IMR-90 (cell line): Measurements from ENCODE around the gene CAMKMT. TPM values are rescaled to one million over a fixed set of nuclear protein-coding genes. Genes with fewer than 3 reads are reported as not detected.

Experiments
- ATAC-seq: fragments of 200-7000 bp; cut with Tn5 transposase; 2 replicates; pipeline ENCODE4 v1.9.1; 2020; ENCODE audit warnings: low read depth, mild to moderate bottlenecking, moderate library complexity
- BruUV-seq: library from RNA; stranded (reverse); fragments of 400-500 nt; replicated peaks from 2 replicates; lab custom pipeline; 2021; lab: Mats Ljungman, UMichigan
- CTCF ChIA-PET: fragments of 300-600 bp; formaldehyde crosslinking; extraction: SDS; loops from one replicate; lab custom pipeline; 2021; ENCODE audit warnings: antibody characterized with exemption; lab: Yijun Ruan, JAX
- POLR2A ChIA-PET: fragments of 300-600 bp; sonication (Branson Sonifier 250); formaldehyde crosslinking; loops from one replicate; lab custom pipeline; 2022; ENCODE audit warnings: antibody characterized with exemption; ENCODE audit not compliant: unreplicated experiment; lab: Charles Lee
- DNase-seq: peaks from one replicate; pipeline ENCODE4 v3.0.0; 2013
- H2AFZ ChIP-seq: replicated peaks from 2 replicates; pipeline ENCODE3; 2013; ENCODE audit warnings: low read length, mild to moderate bottlenecking; ENCODE audit not compliant: poor library complexity
- H2AK5ac ChIP-seq: 2 replicates; pipeline ENCODE4 v1.6.1; 2013; ENCODE audit warnings: low read depth, low read length, inconsistent platforms
- H2AK9ac ChIP-seq: replicated peaks from 2 replicates; pipeline ENCODE3; 2013; ENCODE audit warnings: mild to moderate bottlenecking, low read depth, low read length, moderate library complexity; ENCODE audit not compliant: poor library complexity
- H2BK120ac ChIP-seq: 2 replicates; pipeline ENCODE4 v1.6.1; 2013; ENCODE audit warnings: low read depth, low read length, inconsistent platforms
- H2BK15ac ChIP-seq: 3 replicates; pipeline ENCODE4 v1.6.1; 2013; ENCODE audit warnings: low read depth, low read length, inconsistent platforms
- H2BK20ac ChIP-seq: 2 replicates; pipeline ENCODE4 v1.6.1; 2013; ENCODE audit warnings: low read depth, mild to moderate bottlenecking, inconsistent platforms, low read length, moderate library complexity
- H2BK5ac ChIP-seq: 2 replicates; pipeline ENCODE4 v1.6.1; 2013; ENCODE audit warnings: mild to moderate bottlenecking, low read depth, low read length, inconsistent platforms; ENCODE audit not compliant: poor library complexity, severe bottlenecking
- H3K14ac ChIP-seq: replicated peaks from 2 replicates; pipeline ENCODE4 v1.6.1; 2013; ENCODE audit warnings: low read depth, low read length, inconsistent platforms
- H3K18ac ChIP-seq: 2 replicates; pipeline ENCODE4 v1.6.1; 2013; ENCODE audit warnings: low read depth, low read length, control low read depth
- H3K23ac ChIP-seq: 2 replicates; pipeline ENCODE4 v1.6.1; 2013; ENCODE audit warnings: low read depth, low read length, inconsistent platforms
- H3K27ac ChIP-seq: 2 replicates; pipeline ENCODE4 v1.5.1; 2013; ENCODE audit warnings: mild to moderate bottlenecking, control low read depth, low read length; ENCODE audit not compliant: insufficient read depth
- H3K27me3 ChIP-seq: 2 replicates; pipeline ENCODE4 v1.6.1; 2013; ENCODE audit warnings: low read length; ENCODE audit not compliant: control insufficient read depth, insufficient read depth
- H3K36me3 ChIP-seq: 2 replicates; pipeline ENCODE4 v1.6.1; 2013; ENCODE audit warnings: low read length, mixed read lengths; ENCODE audit not compliant: control insufficient read depth, insufficient read depth
- H3K4ac ChIP-seq: 2 replicates; pipeline ENCODE4 v1.6.1; 2013; ENCODE audit warnings: low read depth, low read length, inconsistent platforms
- H3K4me1 ChIP-seq: 2 replicates; pipeline ENCODE4 v1.6.1; 2013; ENCODE audit warnings: low read length, mixed read lengths; ENCODE audit not compliant: control insufficient read depth, insufficient read depth
- H3K4me2 ChIP-seq: 2 replicates; pipeline ENCODE4 v1.6.1; 2013; ENCODE audit warnings: low read depth, mild to moderate bottlenecking, control low read depth, low read length, moderate library complexity
- H3K4me3 ChIP-seq: 2 replicates; pipeline ENCODE4 v1.5.1; 2013; ENCODE audit warnings: low read depth, mild to moderate bottlenecking, control low read depth, low read length, moderate library complexity; ENCODE audit not compliant: insufficient read depth
- H3K56ac ChIP-seq: 2 replicates; pipeline ENCODE4 v1.6.1; 2013; ENCODE audit warnings: low read length, inconsistent platforms; ENCODE audit not compliant: insufficient read depth; ENCODE audit errors: extremely low read depth
- H3K79me1 ChIP-seq, 2 experiments: 2 replicates each; pipeline ENCODE4 v1.6.1; 2013; ENCODE audit warnings: low read length in 2 of 2, inconsistent platforms in 1 of 2, low read depth in 1 of 2
- H3K9ac ChIP-seq: 2 replicates; pipeline ENCODE4 v1.6.1; 2013; ENCODE audit warnings: low read depth, low read length, control low read depth
- H3K9me1 ChIP-seq: 2 replicates; pipeline ENCODE4 v1.6.1; 2013; ENCODE audit warnings: low read length, inconsistent platforms; ENCODE audit not compliant: insufficient read depth
- H3K9me3 ChIP-seq: 2 replicates; pipeline ENCODE4 v1.6.1; 2013; ENCODE audit warnings: low read length; ENCODE audit not compliant: control insufficient read depth, insufficient read depth
- H4K20me1 ChIP-seq: 2 replicates; pipeline ENCODE4 v1.6.1; 2013; ENCODE audit warnings: low read length, inconsistent platforms; ENCODE audit not compliant: insufficient read depth
- H4K5ac ChIP-seq: 2 replicates; pipeline ENCODE4 v1.6.1; 2013; ENCODE audit warnings: mild to moderate bottlenecking, low read depth, low read length, control low read depth
- H4K8ac ChIP-seq, 2 experiments: 2 replicates each; pipeline ENCODE4 v1.6.1; 2013; ENCODE audit warnings: low read depth in 2 of 2, low read length in 2 of 2, control low read depth in 1 of 2, inconsistent platforms in 1 of 2
- H4K91ac ChIP-seq: 2 replicates; pipeline ENCODE4 v1.6.1; 2013; ENCODE audit warnings: low read depth, low read length, inconsistent platforms; ENCODE audit not compliant: insufficient read depth
- ELK1 ChIP-seq: fragments of 150-350 bp; IDR thresholded peaks from 2 replicates; pipeline ENCODE4 v1.6.1; 2016; ENCODE audit warnings: low read depth, mild to moderate bottlenecking, low read length, moderate library complexity, borderline replicate concordance
- POLR2A ChIP-seq: IDR thresholded peaks from 2 replicates; pipeline ENCODE4 v1.6.1; 2012; ENCODE audit warnings: mild to moderate bottlenecking, low read depth, low read length
- USF2 ChIP-seq: fragments of 150-350 bp; IDR thresholded peaks from 2 replicates; pipeline ENCODE4 v1.6.1; 2017; ENCODE audit warnings: mild to moderate bottlenecking, antibody characterized with exemption, low read length, low read depth
- WGBS, 2 experiments: methylation state at CpG; one replicate each; pipeline versions ENCODE4 v1.1.5 to v1.1.7; 2013; ENCODE audit warnings: missing lambda C conversion rate in 2 of 2; ENCODE audit not compliant: insufficient read length in 1 of 2; ENCODE audit errors: extremely low coverage in 2 of 2; 5-methylcytosine and 5-hydroxymethylcytosine counted together
- dilution Hi-C: fragments of 300-500 bp; cut with HindIII; formaldehyde crosslinking; loops from one replicate; pipeline ENCODE4 v1.14.3; 2018; ENCODE audit warnings: low sequenced_read_pairs; ENCODE audit not compliant: unreplicated experiment
- in situ Hi-C: fragments of 300-500 bp; cut with MboI; formaldehyde crosslinking; loops from 3 replicates; pipeline ENCODE4 v1.14.3; 2019; ENCODE audit warnings: low sequenced_read_pairs, inconsistent platforms, mixed read lengths
- intact Hi-C: fragments of 100-400 bp; cut with micrococcal nuclease; formaldehyde crosslinking; loops from 2 replicates; pipeline ENCODE4 v1.10.0; 2022
- polyA plus RNA-seq, 3 experiments: library from polyadenylated mRNA; depleted of rRNA; stranded (reverse); fragments of >200 nt; gene quantifications; 2 replicates each; pipeline ENCODE4 v1.2.3, GENCODE V29; 2012; ENCODE audit warnings: low replicate concordance in 1 of 3
- total RNA-seq: library from RNA; depleted of rRNA; stranded (reverse); fragments of >200 nt; gene quantifications from 2 replicates; pipeline ENCODE4 v1.2.3, GENCODE V29; 2012

Gene CAMKMT
- total and polyA plus RNA-seq, 2 of the 4 experiments (the other 2 are of a cell fraction), result 4.4 to 6.8 TPM

- H3K4me3 ChIP-seq, result no peak overlapping the region
- no peak overlapping the region for H3K23ac ChIP-seq
- no peak overlapping the region for H3K9ac ChIP-seq
- no peak overlapping the region for H3K56ac ChIP-seq
- no peak overlapping the region for H3K18ac ChIP-seq
- no TSS peak for BruUV-seq
- no peak overlapping the region for H3K14ac ChIP-seq
- no peak overlapping the region for H3K27ac ChIP-seq
- intact Hi-C loops, result no loop called here
- no peak overlapping the region for H3K4me2 ChIP-seq
- H3K9me3 ChIP-seq, result peaks cover 10% of the 10 kb centered on the region
- ATAC-seq (no peak), DNase-seq (no peak)
- no peaks in the 10 kb centered on the region for H3K79me1 ChIP-seq
- H4K8ac ChIP-seq, result no peak overlapping the region
- dilution Hi-C loops, result no loop called here
- no peak overlapping the region for H3K4ac ChIP-seq
- H2BK5ac ChIP-seq, result no peak overlapping the region
- no peak overlapping the region for H2AK9ac ChIP-seq
- H4K20me1 ChIP-seq, result no peaks in the 10 kb centered on the region
- H2BK20ac ChIP-seq, result no peak overlapping the region
- ChIA-PET POLR2A (no interaction called here), CTCF (no interaction called here)
- TF ChIP-seq ELK1, result no peak
- no peak for TF ChIP-seq POLR2A
- no peak for TF ChIP-seq USF2
- no peaks in the 10 kb centered on the region for H3K9me1 ChIP-seq
- no peak overlapping the region for H4K5ac ChIP-seq
- no CpG with 5 or more reads among the region's 1 CpG for whole genome bisulfite sequencing, 2 experiments
- no peak overlapping the region for H2BK120ac ChIP-seq
- no peaks in the 10 kb centered on the region for H3K36me3 ChIP-seq
- no peaks in the 10 kb centered on the region for H3K27me3 ChIP-seq
- H2AFZ ChIP-seq, result no peak overlapping the region
- H3K4me1 ChIP-seq, result no peaks in the 10 kb centered on the region
- no peak overlapping the region for H4K91ac ChIP-seq
- H2AK5ac ChIP-seq, result no peak overlapping the region
- in situ Hi-C loops, result no loop called here
- no peak overlapping the region for H2BK15ac ChIP-seq
These were observed 162.7 kb downstream of the CAMKMT start for GRCh38 chr2:44524347-44524926.
